Measurements from ENCODE around the gene PLOD3.

Gene PLOD3

DNA sequence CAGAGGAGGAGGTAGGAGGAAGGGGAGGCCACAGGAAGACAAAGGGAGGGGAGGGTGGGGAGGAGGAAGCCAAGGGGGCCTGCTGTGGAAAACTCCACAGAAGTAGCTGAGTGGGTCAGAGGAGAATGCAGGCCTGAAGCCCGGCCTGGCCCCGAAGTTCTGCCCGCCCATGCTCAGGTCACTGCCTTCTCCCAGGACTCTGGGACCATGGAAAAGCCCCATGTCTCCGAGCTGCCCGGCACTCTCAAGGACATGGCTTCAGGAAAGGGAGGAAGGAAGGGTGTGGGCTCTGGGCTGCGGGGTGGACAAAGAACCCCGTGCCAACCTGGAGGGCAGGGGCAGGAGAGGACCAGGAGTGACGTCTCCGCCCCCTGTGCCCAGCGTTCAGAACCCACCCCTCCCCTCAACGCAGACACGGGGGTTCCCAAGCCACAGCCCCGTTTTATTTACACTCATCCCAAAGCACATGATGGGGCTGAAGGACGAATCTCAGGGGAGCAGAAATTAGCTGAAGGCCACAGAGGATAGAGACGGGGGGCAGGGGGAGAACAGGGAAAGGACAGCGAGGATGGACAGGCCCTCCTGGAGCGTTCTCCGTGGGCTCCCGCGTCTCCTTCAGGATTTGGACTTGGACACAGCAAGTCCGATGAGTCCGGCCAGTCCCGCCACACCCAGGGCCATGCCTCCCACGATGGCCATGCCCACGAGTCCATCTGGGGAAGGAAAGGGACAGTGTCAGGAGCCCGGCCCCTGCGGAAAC, 22.0 kb upstream of the PLOD3 start:
- no peak for DNase-seq

DNA sequence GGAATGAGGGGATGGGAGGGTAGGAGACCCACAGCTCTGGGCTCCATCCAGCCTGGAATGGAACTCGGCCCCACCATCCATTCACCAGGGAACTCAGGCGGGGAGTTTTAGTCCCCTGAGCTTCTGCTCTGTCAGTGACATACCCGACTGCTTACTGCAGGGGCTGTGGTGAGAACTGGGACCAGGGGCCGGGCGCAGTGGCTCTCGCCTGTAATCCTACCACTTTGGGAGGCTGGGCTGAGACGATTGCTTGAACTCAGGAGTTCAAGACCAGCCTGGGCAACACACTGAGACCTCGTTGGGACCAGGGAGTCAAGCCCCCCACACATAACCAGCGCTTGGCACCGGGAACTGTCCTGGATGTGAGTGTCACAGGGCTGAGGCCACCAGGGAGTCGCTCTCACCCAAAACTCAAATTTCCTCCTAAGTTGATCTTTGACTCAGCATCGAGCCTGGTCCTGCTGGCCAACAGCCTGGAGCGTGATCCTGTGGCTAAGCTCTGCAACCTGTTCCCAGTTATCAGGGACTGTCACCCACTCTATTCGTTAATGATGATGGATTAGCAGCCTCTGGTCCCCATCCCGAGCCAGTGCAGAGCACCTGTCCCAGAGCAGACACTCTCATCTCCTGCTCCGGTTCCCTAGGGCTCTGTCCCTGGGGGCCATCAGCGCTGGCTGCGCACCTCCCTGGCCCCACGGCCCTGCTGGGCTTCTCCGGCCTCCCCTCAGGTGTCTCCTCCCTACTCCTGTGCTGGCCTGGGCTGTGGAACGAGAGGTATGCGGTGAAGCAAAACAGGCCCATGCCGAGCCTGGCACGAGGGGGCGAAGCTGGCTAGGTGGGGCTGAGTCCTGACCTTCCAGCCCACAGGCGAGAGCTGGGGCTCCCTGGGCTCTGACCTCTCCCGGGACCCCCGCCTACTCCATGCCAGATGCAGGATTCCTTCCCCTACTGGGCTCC, 21.1 kb upstream of the PLOD3 start:
- no peak for DNase-seq

DNA sequence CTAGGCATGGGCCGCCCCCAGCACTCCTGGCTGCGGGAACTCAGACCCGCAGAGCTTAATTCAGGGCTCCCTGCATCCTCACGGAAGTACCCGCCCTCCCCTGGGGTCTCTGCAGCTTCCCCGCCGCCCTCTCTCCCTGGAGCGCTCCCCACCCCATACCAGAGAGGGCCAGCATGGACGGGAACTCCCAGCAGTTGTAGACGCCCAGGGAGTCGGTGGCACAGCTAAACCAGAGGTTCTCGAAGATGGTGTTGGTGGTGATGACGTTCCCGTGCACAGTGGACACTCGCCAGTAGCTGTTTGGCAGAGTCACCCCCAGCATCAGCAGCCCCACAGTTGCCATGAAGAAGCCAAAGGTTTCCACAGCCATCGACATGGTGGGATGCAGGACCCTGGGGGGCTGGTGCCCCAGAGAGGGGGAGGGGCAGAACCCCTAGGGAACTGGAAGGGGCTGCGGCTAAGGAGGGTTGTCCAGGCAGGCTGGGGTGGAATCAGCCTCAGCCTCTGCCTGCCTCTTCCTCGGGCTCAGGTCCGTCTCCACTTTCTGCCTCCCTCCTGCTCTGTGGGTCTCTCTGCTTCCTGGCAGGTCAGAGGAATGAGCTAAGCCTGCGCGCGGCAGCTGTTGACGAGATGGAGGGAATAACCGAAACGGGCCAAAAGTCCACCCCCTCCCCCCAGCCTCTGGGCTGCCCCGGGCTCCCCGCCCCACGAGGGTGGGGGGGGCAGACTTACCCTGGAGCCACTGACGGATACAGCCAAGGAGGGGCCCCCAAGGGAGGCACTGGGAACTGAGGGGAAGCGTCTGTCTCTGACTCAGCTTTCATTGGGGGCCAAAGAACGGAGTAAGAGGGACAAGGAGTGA, 20.1 kb upstream of the PLOD3 start, which contains the start of gene CLDN15:
CLDN15 (minus strand) TSS at position 597 of the 862 bp plus-strand sequence; CDS start at position 376, 221 bp downstream.
- DNase-seq, result no peak

DNA sequence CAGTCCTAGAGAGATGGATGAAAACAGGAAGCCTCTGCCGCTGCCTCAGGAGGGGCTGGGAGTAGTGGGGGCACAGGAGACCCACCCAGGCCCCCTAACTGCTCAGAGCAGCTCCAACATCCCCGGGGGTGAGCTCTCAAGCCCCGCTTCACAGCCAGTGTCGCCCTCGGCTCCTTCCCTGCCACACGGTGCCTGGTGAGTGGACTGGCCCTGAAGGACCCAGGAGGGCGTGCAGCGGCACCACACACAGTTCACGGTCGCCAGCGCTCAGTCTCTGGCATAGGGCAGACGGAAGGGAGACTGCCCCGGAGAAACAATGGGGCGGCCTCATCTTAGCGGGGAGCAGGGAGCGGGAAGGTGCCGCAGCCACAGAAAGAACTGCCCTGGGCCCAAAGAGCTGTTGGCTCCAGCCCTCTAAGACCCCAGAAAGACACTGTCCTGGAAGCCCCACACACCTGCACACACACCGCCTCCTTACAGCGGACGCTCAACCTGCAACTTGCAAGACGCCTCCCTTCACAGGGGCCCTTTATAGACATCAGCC, 19.0 kb upstream of the PLOD3 start:
- DNase-seq, result no peak

DNA sequence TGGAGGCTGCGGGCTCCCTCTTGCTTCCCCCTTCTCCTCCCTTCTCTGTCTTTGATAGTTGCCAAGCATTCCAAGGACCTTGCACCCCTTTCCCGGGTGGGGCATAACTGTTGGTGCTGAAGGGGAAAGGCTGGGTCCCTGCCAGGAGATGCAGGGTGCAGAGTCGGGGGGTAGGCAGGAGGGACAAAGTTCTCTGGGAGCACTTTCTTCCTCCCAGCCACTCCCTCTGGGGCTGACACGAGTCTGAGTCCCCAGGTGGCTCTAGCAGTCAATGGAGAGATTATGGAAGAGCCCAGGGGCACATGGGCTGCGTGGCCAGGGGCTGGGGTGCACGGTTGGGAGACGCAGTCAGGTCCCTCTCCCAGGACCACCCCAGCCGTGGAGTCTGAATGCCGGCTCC, 18.1 kb upstream of the PLOD3 start:
- no peak for DNase-seq

DNA sequence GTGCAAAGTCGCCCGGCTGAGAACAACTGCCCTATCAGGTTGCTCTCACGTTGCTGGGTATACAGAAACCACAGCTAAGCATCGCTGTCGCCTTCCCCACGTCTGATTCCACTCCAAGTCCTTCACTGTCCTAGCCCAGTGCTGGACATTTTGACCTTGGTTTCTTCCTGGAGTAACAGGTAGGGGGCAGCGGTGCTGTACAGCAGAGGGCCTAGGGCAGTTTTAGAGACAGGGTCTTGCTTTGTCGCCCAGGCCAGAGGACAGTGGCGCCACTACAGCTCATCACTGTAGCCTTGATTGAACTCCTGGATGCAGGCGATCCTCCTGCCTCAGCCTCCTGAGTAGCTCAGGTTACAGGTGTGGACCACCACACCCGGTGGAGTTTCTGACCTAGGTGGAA, 17.7 kb upstream of the PLOD3 start:
- no peak for DNase-seq

DNA sequence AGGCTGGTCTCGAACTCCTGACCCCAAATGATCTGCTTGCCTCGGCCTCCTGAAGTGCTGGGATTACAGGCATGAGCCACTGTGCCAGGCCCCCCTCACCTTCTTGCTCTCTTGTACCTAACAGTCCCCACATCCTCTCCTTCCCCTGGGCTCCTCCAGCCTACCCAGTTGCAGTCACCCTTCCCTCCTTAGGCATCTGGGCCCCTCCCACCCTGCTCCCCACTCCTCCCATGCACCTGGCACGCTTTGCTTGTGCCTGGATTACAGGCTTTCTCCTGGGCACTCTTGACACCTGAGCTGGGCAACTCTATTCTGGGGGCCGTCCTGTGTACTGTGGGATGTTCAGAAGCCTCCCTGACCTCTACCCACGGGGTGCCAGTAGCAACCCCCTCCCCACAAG, 17.3 kb upstream of the PLOD3 start:
- no peak for DNase-seq

DNA sequence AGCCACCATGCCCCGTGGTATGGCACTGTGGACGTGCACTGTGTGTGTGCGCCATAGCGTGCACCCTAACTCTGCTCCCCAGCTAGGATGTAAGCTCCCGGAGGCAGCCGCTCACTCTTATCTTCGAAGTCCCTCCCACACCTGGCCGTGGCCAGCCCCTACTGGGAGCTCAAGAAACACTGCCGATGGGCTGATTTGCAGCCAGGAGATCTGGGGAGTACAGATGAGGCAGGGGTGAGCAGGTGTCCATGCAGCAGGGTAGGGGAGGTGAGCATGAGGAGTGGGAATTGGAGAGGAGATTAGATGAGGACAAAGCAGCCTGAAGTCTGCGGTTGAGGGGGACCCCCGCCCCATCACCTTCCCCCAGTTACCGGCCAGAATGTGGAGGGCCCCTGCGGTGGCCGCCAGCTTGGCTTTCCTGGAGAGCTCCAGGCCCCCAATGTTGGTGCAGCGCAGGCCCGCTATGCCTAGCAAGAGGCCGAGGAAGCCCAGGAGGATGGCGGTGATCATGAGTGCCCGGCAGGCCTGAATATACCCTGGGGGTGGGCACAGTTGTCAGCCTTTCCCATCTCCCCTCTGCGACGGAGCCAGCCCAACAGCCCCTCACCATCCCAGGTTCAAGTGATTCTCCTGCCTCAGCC, 16.6 kb upstream of the PLOD3 start:
- no peak for DNase-seq

DNA sequence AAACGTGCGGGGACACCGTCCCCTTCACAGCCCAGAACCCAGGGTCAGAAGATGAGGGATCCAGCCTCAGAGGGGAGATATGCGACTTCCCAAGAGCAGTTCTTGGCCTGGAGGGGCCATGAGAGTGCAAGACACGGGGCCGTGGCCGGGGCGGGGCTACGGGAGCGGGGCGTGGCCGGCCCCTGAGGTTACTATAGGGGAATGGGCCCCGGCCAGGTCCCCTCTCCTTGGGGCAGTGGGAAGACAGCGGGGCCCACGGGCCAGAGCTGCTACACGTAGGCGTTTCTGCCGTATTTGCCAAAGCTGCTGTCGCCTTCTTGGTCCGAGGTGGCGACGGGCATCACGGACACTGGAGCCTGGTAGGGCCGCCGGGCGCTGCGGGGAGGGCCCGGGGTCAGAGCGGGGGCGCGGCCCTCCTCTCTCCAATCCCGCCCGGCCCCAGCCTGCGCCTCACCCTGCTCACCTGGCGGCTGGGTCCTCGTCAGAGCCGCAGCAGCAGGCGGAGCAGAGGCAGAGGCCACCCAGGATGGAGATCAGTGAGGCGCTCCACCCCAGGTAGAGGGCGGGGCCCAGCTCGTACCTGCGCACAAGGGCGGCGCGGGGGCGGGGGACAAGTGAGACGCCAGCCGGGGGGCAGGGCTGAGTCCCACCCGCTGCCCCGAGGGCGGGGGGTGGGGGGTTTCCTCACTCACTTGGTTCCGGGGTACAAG, 14.9 kb upstream of the PLOD3 start:
- no peak for DNase-seq

DNA sequence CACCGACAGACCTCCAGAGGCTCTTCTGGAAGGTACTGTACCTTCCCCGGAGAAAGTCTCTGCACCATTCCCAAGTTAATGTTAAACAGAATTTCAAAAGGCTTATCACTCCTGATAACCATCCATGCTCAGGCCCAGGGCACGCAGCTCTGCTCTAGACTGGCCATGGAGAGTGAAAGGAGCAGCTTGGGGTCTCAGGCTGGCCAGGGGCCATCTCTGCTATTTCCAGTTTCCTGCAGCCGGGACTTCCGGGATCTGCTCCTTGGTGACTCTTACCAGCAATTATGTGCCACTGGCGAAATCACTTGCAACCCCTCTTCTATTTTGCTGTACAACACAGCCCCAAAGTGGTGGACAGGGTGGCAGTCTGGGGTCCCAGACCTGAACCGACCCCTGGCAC, 14.3 kb upstream of the PLOD3 start:
- no peak for DNase-seq

DNA sequence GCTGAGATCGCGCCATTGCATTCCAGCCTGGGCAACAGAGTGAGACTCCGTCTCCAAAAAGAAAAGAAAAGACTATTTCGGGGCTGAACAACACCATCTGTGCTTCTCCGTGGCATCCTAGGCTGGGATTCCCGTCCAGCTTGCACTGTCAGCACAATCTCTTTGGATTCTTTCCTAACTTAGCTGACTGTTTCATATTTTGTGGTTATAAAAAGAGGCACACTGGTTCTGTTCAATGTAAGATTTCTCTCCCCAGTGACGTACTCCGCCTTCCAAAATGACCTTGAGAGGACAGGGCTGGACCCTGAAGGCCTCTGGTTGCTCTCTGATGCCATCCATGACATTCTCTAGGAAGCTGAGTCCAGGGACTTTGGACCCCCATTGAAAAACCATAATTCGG, 9.3 kb upstream of the PLOD3 start:
- DNase-seq, result no peak

DNA sequence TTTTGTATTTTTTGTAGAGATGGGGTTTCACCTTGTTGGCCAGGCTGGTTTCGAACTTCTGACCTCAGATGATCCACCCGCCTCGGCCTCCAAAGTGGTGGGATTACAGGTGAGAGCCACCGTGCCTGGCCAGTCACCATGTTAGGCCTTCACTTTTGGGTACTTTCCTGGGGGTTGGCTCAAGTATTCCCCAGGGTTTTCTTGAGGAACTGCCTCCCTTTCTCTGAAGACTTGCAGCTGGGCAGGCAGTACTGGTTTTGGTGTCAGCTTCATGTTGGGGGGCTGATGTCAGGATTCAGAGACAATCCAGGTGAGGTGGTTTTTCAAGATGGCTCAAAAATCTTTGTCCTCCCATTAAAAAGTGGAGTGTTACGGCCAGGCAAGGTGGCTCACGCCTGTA, 8.3 kb upstream of the PLOD3 start:
- no peak for DNase-seq

DNA sequence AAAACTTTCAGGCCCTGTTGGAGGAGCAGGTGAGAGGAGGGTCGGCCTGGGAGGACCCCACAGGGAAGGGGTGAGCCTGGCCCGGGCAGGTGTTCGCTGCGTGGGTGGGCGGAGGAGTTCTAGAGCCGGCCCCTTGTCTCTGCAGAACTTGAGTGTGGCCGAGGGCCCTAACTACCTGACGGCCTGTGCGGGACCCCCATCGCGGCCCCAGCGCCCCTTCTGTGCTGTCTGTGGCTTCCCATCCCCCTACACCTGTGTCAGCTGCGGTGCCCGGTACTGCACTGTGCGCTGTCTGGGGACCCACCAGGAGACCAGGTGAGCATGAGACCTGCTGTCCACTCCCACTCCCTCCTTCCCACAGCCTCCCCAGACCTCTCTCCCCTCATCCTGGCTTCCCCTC, 6.1 kb upstream of the PLOD3 start:
- DNase-seq, result no peak

DNA sequence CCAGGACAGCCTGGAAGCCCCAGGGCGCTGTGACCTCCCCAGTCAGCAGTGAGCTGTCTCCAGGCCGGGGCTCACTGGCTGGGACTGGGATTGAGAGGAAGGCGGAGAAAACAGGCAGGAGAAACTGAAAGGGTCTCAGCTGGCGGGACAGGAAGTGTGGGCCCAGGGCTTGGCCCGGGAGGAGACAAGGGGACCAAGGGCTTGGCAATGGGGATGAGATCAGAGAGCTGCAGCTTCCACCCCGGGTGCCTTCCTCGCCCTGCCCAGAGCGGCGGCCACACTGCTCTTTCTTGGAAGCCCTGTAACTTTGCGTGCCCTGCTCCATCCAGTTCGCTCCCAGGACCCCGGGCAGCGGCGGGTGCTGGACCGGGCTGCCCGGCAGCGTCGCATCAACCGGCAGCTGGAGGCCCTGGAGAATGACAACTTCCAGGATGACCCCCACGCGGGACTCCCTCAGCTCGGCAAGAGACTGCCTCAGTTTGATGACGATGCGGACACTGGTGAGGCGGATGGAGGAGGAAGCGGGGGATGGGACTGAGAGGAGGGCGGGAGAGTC, 5.0 kb upstream of the PLOD3 start:
- no peak for DNase-seq

DNA sequence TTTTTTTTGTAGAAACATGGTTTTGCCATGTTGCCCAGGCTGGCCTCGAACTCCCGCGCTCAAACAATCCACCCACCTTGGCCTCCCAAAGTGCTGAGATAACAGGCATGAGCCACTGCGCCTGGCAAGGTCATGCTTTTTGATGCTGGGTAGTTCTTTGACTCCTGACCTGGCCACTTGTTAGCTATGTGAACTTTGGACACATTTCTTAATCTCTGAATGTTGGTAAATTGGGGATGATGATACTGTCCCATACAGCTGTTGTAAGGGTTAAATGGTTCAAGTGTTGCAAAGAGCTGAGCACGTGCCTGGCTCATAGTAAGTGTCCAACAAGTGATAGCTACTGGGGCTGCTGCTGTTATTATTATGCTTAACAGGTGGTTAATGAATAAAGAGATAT, 2.9 kb upstream of the PLOD3 start:
- no peak for DNase-seq

DNA sequence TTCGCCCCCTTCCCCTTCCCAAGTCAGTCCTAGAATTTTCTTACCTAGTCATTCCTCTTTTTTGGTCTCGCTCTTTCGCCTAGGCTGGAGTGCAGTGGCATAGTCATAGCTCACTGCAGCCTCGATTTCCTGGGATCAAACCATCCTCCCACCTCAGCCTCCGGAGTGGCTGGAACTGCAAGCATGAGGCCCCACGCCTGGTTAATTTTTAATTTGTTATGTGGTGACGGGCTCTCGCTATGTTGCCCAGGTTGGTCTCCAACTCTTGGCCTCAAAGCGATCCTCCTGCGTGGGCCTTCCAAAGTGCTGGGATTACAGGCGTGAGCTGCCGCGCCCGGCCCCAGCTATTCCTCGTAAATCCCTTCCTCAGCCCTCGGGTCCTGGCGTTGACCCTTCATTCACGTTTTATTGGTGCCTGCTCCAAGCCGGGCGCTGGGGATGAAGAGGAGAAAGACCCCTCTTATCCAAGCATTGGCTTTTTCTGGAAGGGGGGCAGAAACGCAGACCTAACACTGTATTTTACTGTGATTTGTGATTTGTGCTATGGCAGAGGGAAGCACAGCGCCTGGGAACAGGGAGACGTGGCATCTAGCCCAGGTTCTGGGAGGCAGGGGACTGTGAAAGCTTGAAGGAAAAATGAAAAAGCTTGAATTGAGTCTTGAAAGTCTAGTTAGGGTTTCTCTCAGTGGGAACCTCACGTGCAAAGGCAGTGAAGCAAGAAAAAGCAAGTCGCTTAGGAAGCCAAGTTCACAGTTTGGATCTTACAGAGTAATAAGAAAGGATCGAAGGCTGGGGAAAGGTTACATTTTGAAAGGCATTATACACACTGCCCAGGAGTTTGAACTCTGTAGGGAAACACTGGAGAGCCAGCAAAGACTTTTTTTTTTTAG, 1.1 kb upstream of the PLOD3 start:
- DNase-seq, result no peak

DNA sequence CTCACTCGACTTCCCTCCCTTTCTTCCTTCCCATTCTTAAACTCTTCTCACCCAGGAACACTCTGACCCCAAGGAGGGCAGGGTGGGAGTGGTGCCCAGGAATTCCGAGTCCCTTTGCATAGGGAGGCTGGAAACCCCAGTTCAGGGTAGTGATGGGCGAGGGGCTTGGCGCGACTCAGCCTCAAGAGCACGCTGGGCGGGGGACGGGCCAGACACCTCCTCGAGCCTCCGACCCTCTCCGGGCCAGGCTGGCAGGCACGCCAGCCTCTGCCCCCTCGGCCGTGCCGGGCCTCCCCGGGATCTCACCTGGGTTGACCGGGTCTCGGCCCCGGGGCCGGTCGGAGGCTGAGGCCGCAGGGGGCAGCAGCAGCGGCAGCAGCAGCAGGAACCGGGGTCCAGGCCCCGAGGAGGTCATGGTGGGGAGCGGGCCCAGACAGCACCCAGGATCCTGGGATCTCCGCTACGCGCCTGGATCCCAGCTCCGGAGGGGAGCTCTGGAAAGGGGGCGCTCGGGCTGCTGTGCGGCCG, 457 bp downstream of the PLOD3 start:
- no peak for DNase-seq

DNA sequence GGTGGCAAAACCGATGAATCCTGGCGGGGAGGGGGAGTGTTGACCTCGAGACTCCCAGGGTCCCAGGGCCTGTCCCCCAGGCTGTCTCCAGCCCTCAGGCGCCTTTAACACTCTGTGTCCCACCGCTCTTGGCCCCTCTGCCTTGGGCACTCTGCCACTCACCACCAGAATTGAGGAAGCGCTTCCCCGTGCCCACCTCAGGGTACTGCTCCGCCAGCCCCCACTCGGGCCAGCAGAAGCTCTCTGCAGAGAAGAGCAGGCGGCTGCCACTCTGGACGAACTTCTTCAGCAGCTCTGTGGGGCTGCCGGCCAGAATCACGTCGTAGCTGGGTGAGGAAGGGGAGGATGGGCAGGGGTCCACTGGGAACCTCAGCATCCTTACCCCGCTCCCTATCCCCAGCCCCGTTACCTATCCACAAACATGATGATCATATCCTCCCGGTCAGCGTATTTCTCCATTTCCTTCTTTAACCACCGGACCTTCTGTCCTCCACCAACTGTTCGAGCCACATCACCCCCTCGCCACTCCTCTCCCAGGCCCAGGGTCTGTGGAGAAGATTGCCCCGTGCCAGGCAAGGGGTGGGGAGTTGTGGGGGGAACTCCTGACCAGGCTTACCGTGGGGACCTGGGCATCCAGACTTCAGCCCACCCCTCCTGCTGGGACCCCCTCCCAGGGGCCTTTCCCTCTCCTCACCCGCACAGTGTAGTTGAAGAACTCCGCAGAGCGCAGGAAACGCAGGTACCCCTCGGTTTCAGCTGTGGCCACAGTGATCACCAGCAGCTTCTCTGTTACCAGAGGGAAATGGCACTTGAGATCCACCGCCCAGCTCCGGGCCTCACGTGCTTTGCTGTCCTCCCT, 1.2 kb downstream of the PLOD3 start:
- DNase-seq, result no peak

DNA sequence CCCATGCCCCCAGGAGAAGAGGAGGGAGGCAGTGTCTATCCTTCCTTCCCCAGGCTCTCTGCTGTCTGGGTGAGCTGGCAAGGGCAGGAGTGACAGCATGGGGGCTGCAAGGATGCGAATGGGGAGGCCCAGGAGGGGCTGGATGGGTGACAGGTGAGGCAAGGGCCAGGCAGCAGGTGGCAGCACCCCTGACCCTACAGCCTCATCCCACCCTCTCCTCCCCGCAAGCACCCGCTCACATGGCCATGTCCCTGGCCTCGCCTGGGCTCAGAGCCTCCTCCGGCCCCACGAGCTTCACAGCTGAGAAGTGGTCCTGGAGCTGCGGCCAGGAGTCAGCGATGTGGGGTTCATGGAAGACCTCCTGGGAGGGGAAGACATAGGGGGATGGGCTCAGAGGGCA, 5.4 kb downstream of the PLOD3 start:
- DNase-seq, result no peak

All from stimulated activated CD4-positive, alpha-beta T cell treated with anti-CD3 and anti-CD28 coated beads, Interleukin-1b, Interleukin-23, amount 100 ng/mL, for 48 hours (primary cell).